IMR-90 (cell line): ENCODE measurements around the gene TMOD1. TPM values are rescaled to one million over a fixed set of nuclear protein-coding genes. Genes with fewer than 3 reads are reported as not detected.

Experiments
- ATAC-seq: fragments of 200-7000 bp; cut with Tn5 transposase; 2 replicates; pipeline ENCODE4 v1.9.1; 2020; ENCODE audit warnings: low read depth, mild to moderate bottlenecking, moderate library complexity
- BruUV-seq: library from RNA; stranded (reverse); fragments of 400-500 nt; replicated peaks from 2 replicates; lab custom pipeline; 2021; lab: Mats Ljungman, UMichigan
- CTCF ChIA-PET: fragments of 300-600 bp; formaldehyde crosslinking; extraction: SDS; loops from one replicate; lab custom pipeline; 2021; ENCODE audit warnings: antibody characterized with exemption; lab: Yijun Ruan, JAX
- POLR2A ChIA-PET: fragments of 300-600 bp; sonication (Branson Sonifier 250); formaldehyde crosslinking; loops from one replicate; lab custom pipeline; 2022; ENCODE audit warnings: antibody characterized with exemption; ENCODE audit not compliant: unreplicated experiment; lab: Charles Lee
- DNase-seq: peaks from one replicate; pipeline ENCODE4 v3.0.0; 2013
- H2AFZ ChIP-seq: replicated peaks from 2 replicates; pipeline ENCODE3; 2013; ENCODE audit warnings: low read length, mild to moderate bottlenecking; ENCODE audit not compliant: poor library complexity
- H2AK5ac ChIP-seq: 2 replicates; pipeline ENCODE4 v1.6.1; 2013; ENCODE audit warnings: low read depth, low read length, inconsistent platforms
- H2AK9ac ChIP-seq: replicated peaks from 2 replicates; pipeline ENCODE3; 2013; ENCODE audit warnings: mild to moderate bottlenecking, low read depth, low read length, moderate library complexity; ENCODE audit not compliant: poor library complexity
- H2BK120ac ChIP-seq: 2 replicates; pipeline ENCODE4 v1.6.1; 2013; ENCODE audit warnings: low read depth, low read length, inconsistent platforms
- H2BK15ac ChIP-seq: 3 replicates; pipeline ENCODE4 v1.6.1; 2013; ENCODE audit warnings: low read depth, low read length, inconsistent platforms
- H2BK20ac ChIP-seq: 2 replicates; pipeline ENCODE4 v1.6.1; 2013; ENCODE audit warnings: low read depth, mild to moderate bottlenecking, inconsistent platforms, low read length, moderate library complexity
- H2BK5ac ChIP-seq: 2 replicates; pipeline ENCODE4 v1.6.1; 2013; ENCODE audit warnings: mild to moderate bottlenecking, low read depth, low read length, inconsistent platforms; ENCODE audit not compliant: poor library complexity, severe bottlenecking
- H3K14ac ChIP-seq: replicated peaks from 2 replicates; pipeline ENCODE4 v1.6.1; 2013; ENCODE audit warnings: low read depth, low read length, inconsistent platforms
- H3K18ac ChIP-seq: 2 replicates; pipeline ENCODE4 v1.6.1; 2013; ENCODE audit warnings: low read depth, low read length, control low read depth
- H3K23ac ChIP-seq: 2 replicates; pipeline ENCODE4 v1.6.1; 2013; ENCODE audit warnings: low read depth, low read length, inconsistent platforms
- H3K27ac ChIP-seq: 2 replicates; pipeline ENCODE4 v1.5.1; 2013; ENCODE audit warnings: mild to moderate bottlenecking, control low read depth, low read length; ENCODE audit not compliant: insufficient read depth
- H3K27me3 ChIP-seq: 2 replicates; pipeline ENCODE4 v1.6.1; 2013; ENCODE audit warnings: low read length; ENCODE audit not compliant: control insufficient read depth, insufficient read depth
- H3K36me3 ChIP-seq: 2 replicates; pipeline ENCODE4 v1.6.1; 2013; ENCODE audit warnings: low read length, mixed read lengths; ENCODE audit not compliant: control insufficient read depth, insufficient read depth
- H3K4ac ChIP-seq: 2 replicates; pipeline ENCODE4 v1.6.1; 2013; ENCODE audit warnings: low read depth, low read length, inconsistent platforms
- H3K4me1 ChIP-seq: 2 replicates; pipeline ENCODE4 v1.6.1; 2013; ENCODE audit warnings: low read length, mixed read lengths; ENCODE audit not compliant: control insufficient read depth, insufficient read depth
- H3K4me2 ChIP-seq: 2 replicates; pipeline ENCODE4 v1.6.1; 2013; ENCODE audit warnings: low read depth, mild to moderate bottlenecking, control low read depth, low read length, moderate library complexity
- H3K4me3 ChIP-seq: 2 replicates; pipeline ENCODE4 v1.5.1; 2013; ENCODE audit warnings: low read depth, mild to moderate bottlenecking, control low read depth, low read length, moderate library complexity; ENCODE audit not compliant: insufficient read depth
- H3K56ac ChIP-seq: 2 replicates; pipeline ENCODE4 v1.6.1; 2013; ENCODE audit warnings: low read length, inconsistent platforms; ENCODE audit not compliant: insufficient read depth; ENCODE audit errors: extremely low read depth
- H3K79me1 ChIP-seq, 2 experiments: 2 replicates each; pipeline ENCODE4 v1.6.1; 2013; ENCODE audit warnings: low read length in 2 of 2, inconsistent platforms in 1 of 2, low read depth in 1 of 2
- H3K9ac ChIP-seq: 2 replicates; pipeline ENCODE4 v1.6.1; 2013; ENCODE audit warnings: low read depth, low read length, control low read depth
- H3K9me1 ChIP-seq: 2 replicates; pipeline ENCODE4 v1.6.1; 2013; ENCODE audit warnings: low read length, inconsistent platforms; ENCODE audit not compliant: insufficient read depth
- H3K9me3 ChIP-seq: 2 replicates; pipeline ENCODE4 v1.6.1; 2013; ENCODE audit warnings: low read length; ENCODE audit not compliant: control insufficient read depth, insufficient read depth
- H4K20me1 ChIP-seq: 2 replicates; pipeline ENCODE4 v1.6.1; 2013; ENCODE audit warnings: low read length, inconsistent platforms; ENCODE audit not compliant: insufficient read depth
- H4K5ac ChIP-seq: 2 replicates; pipeline ENCODE4 v1.6.1; 2013; ENCODE audit warnings: mild to moderate bottlenecking, low read depth, low read length, control low read depth
- H4K8ac ChIP-seq, 2 experiments: 2 replicates each; pipeline ENCODE4 v1.6.1; 2013; ENCODE audit warnings: low read depth in 2 of 2, low read length in 2 of 2, control low read depth in 1 of 2, inconsistent platforms in 1 of 2
- H4K91ac ChIP-seq: 2 replicates; pipeline ENCODE4 v1.6.1; 2013; ENCODE audit warnings: low read depth, low read length, inconsistent platforms; ENCODE audit not compliant: insufficient read depth
- CHD1 ChIP-seq: IDR thresholded peaks from 2 replicates; pipeline ENCODE4 v1.6.1; 2012; ENCODE audit warnings: low read depth, low read length, improper control_type of control experiment
- FOS ChIP-seq: fragments of 150-350 bp; IDR thresholded peaks from 2 replicates; pipeline ENCODE4 v1.6.1; 2016; ENCODE audit warnings: low read depth, low read length
- MXI1 ChIP-seq: IDR thresholded peaks from 2 replicates; pipeline ENCODE4 v1.6.1; 2012; ENCODE audit warnings: low read depth, mild to moderate bottlenecking, low read length, moderate library complexity, borderline replicate concordance
- WGBS, 2 experiments: methylation state at CpG; one replicate each; pipeline versions ENCODE4 v1.1.5 to v1.1.7; 2013; ENCODE audit warnings: missing lambda C conversion rate in 2 of 2; ENCODE audit not compliant: insufficient read length in 1 of 2; ENCODE audit errors: extremely low coverage in 2 of 2; 5-methylcytosine and 5-hydroxymethylcytosine counted together
- dilution Hi-C: fragments of 300-500 bp; cut with HindIII; formaldehyde crosslinking; loops from one replicate; pipeline ENCODE4 v1.14.3; 2018; ENCODE audit warnings: low sequenced_read_pairs; ENCODE audit not compliant: unreplicated experiment
- in situ Hi-C: fragments of 300-500 bp; cut with MboI; formaldehyde crosslinking; loops from 3 replicates; pipeline ENCODE4 v1.14.3; 2019; ENCODE audit warnings: low sequenced_read_pairs, inconsistent platforms, mixed read lengths
- intact Hi-C: fragments of 100-400 bp; cut with micrococcal nuclease; formaldehyde crosslinking; loops from 2 replicates; pipeline ENCODE4 v1.10.0; 2022
- polyA plus RNA-seq, 3 experiments: library from polyadenylated mRNA; depleted of rRNA; stranded (reverse); fragments of >200 nt; gene quantifications; 2 replicates each; pipeline ENCODE4 v1.2.3, GENCODE V29; 2012; ENCODE audit warnings: low replicate concordance in 1 of 3
- total RNA-seq: library from RNA; depleted of rRNA; stranded (reverse); fragments of >200 nt; gene quantifications from 2 replicates; pipeline ENCODE4 v1.2.3, GENCODE V29; 2012

TMOD1 gene
- total and polyA plus RNA-seq, 2 of the 4 experiments (the other 2 are of a cell fraction): 0.18 to 0.38 TPM

- Histone ChIP-seq H3K79me1 (no peaks in the 10 kb centered on the region), H2AK9ac (no peak overlapping the region), H2BK20ac (no peak overlapping the region), H2AK5ac (no peak overlapping the region), H3K4ac (no peak overlapping the region), H3K27me3 (no peaks in the 10 kb centered on the region), H3K4me3 (no peak overlapping the region), H3K4me1 (peaks cover 7% of the 10 kb centered on the region), H2AFZ (no peak overlapping the region), H3K36me3 (peaks cover 2% of the 10 kb centered on the region; the same call in 1 of the 2 replicates), H3K18ac (no peak overlapping the region), H3K9ac (no peak overlapping the region), H3K27ac (no peak overlapping the region), H3K23ac (no peak overlapping the region), H3K9me3 (0 out of 2 replicates have a peak, but pooled peaks cover 4% of the 10 kb centered on the region), H4K8ac (no peak overlapping the region), H4K5ac (no peak overlapping the region), H3K4me2 (no peak overlapping the region), H3K14ac (no peak overlapping the region), H4K20me1 (no peaks in the 10 kb centered on the region), H3K9me1 (peaks cover 2% of the 10 kb centered on the region), H3K56ac (no peak overlapping the region), H2BK15ac (no peak overlapping the region), H2BK120ac (no peak overlapping the region), H4K91ac (no peak overlapping the region), H2BK5ac (no peak overlapping the region)
- DNase-seq (no peak), ATAC-seq (no peak)
- dilution Hi-C loops: no loop called here
- in situ Hi-C loops: no loop called here
- ChIA-PET CTCF (no interaction called here), POLR2A (no interaction called here)
- no CpG with 5 or more reads among the region's 9 CpGs for WGBS, 2 experiments
- intact Hi-C loops: no loop called here
- TF ChIP-seq CHD1 (no peak), FOS (no peak), MXI1 (no peak)
- no TSS peak for BruUV-seq
Measured at GRCh38 chr9:97536480-97536879, 35.0 kb downstream of the TMOD1 start.
